Dendritic cell treated with granulocyte-macrophage colony-stimulating factor and Interleukin-4, amounts not matched to agents 40 ng/mL and 50 ng/mL, for 4 days (primary cell): Measurements from ENCODE around the gene TGOLN2.

Source experiments
- H3K27ac Mint-ChIP-seq: one replicate; pipeline ENCODE4 v1.8.0; 2022; ENCODE audit warnings: mild to moderate bottlenecking, mixed read lengths
- H3K27me3 Mint-ChIP-seq: one replicate; pipeline ENCODE4 v1.8.0; 2022; ENCODE audit warnings: mild to moderate bottlenecking, mixed read lengths
- H3K36me3 Mint-ChIP-seq: one replicate; pipeline ENCODE4 v1.8.0; 2022; ENCODE audit warnings: low read depth, mixed read lengths
- H3K4me1 Mint-ChIP-seq: one replicate; pipeline ENCODE4 v1.8.0; 2022; ENCODE audit warnings: low read depth, mixed read lengths
- H3K4me3 Mint-ChIP-seq: one replicate; pipeline ENCODE4 v1.8.0; 2022; ENCODE audit warnings: mild to moderate bottlenecking, moderate library complexity, mixed read lengths
- H3K9me3 Mint-ChIP-seq: one replicate; pipeline ENCODE4 v1.8.0; 2022; ENCODE audit warnings: mixed read lengths
- intact Hi-C: fragments of 100-400 bp; cut with micrococcal nuclease; formaldehyde crosslinking; loops from one replicate; pipeline ENCODE4 v1.15.0; 2022

TGOLN2 gene

DNA sequence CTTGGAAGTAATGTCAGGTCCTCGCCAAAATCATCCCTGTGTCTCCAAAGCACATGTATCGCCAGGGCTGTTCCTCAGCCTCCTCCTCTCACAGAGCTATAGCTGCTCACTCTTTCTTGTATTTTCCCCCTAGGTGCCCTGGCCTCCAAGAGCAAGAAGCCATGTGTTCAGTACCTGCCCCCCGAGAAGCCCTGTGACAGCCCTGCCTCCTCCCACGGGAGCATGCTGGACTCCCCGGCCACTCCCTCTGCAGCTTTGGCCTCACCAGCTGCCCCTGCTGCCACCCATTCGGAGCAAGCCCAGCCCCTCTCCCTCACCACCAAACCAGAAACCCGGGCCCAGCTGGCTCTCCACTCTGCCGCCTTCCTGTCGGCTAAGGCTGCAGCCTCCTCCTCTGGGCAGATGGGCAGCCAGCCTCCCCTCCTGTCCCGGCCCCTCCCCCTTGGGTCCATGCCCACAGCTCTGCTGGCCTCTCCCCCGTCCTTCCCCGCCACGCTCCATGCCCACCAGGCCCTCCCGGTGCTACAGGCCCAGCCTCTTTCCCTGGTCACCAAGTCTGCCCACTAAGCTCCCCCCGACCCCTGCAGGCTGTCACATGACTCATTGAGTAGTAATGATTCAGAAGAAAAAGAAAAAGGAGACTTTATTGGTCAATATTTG is 18.8 kb downstream of the TGOLN2 start:
- intact Hi-C loops = no loop called here
- peaks cover 34% of the 10 kb centered on the region for H3K4me1 Mint-ChIP-seq

DNA sequence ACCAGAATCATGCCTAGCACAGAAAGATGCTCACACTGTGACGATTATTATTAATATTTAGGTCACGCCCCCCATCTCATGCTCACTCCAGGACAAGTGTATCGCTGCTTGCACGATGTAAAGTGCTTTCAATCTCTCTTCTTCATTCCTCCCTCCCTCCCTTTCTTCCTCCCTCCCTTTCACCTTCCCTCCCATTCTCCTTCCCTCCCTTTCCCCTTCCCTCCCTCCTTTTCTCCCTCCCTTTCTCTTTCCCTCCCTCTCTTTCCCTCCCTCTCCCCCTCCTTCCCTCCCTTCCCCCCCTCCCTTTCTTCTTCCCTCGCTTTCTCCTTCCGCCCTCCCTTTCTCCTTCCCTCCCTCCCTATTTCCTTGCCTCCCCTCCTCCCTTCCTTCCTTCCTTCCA is 19.6 kb downstream of the TGOLN2 start:
- Mint-ChIP-seq H3K27me3 (peaks cover 18% of the 10 kb centered on the region), H3K27ac (no peak overlapping the region), H3K4me3 (no peak overlapping the region), H3K36me3 (peaks cover 12% of the 10 kb centered on the region), H3K9me3 (no peaks in the 10 kb centered on the region), H3K4me1 (peaks cover 34% of the 10 kb centered on the region)
- intact Hi-C loops = no loop called here

More for the DNA sequence above, 18.8 kb downstream of the TGOLN2 start:
- Mint-ChIP-seq H3K4me3 (no peak overlapping the region), H3K27me3 (peaks cover 16% of the 10 kb centered on the region), H3K36me3 (peaks cover 20% of the 10 kb centered on the region), H3K27ac (peak overlapping the region; percentile 26), H3K9me3 (no peaks in the 10 kb centered on the region)

DNA sequence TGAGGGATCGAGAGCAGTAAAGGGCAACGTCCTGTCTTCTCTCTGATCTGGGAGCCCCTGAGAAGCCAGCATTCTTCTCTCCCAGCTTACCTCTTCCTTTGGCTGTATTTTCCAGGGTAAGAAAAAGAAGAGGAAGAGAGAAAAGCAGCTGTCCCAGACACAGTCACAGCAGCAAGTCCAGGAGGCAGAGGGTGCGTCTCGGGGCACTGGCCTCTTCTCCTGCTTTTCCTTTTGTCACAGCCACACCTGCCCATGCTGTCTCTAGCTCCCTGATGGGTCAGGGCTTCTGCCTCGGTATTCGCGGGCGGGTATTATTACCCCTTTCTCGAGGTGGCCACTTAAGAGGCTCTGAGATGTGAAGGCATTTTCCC is 20.3 kb downstream of the TGOLN2 start:
- intact Hi-C loops = no loop called here
- Mint-ChIP-seq H3K4me3 (peak overlapping the region; percentile 41), H3K4me1 (peaks cover 34% of the 10 kb centered on the region), H3K27ac (peak overlapping the region; percentile 77), H3K36me3 (peaks cover 12% of the 10 kb centered on the region), H3K9me3 (no peaks in the 10 kb centered on the region), H3K27me3 (peaks cover 20% of the 10 kb centered on the region)

DNA sequence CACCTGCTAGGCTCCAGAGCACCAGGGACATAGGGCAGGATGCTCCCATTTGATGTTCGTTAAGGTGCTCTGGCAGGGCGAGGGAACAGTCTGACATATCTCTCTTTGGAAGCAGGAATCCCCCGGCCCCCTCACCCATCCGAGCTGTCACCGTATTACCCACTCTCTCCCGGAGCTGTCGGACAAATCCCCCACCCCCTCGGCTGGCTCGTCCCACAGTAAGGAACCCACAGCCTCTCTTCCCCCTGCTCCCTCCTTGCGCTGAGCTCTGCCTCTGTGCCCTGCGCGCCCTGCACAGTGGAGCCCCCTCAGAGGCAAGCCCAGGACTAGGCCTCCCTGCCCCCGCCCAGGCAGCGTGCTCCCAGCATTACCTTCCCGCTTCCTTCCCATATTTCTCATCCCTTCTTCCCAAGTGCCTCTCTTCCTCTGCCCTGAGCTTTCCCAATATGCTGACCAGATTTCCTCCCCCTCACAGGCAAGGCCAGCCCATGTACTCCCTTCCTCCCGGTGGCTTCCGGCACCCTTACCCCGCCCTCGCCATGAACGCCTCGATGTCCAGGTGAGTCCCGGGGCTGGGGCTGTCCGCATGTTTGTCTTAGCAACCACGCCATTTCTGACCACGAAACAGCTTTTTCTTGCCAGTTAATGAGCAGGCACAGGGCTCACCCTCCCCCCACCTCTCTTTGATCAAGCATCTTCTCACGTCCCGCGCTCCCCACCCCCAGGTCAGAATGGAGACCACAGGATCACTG is 23.8 kb downstream of the TGOLN2 start:
- intact Hi-C loops = no loop called here
- Mint-ChIP-seq H3K4me3 (no peak overlapping the region), H3K36me3 (no peaks in the 10 kb centered on the region), H3K9me3 (no peaks in the 10 kb centered on the region), H3K4me1 (peaks cover 19% of the 10 kb centered on the region), H3K27ac (no peak overlapping the region), H3K27me3 (peaks cover 20% of the 10 kb centered on the region)

DNA sequence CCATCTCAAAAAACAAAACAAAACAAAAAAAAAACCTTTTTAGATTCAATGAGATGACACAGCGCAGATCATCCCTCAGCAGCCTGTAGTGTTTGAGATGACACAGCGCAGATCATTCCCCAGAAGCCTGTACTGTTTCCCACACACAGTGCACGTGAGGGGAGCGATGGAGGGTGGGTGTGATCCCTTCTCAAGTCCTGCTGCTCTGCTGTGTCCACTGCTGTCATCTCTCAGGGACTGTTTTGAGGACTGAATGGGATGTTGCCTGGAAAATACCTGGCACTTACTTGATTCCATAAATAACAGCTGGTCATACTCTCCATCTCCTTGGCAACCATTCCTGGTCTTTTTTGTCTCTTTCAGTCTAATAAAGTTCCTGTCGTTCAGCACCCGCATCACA is 25.7 kb downstream of the TGOLN2 start:
- Mint-ChIP-seq H3K9me3 (no peaks in the 10 kb centered on the region), H3K36me3 (no peaks in the 10 kb centered on the region), H3K4me3 (no peak overlapping the region), H3K27me3 (peaks cover 25% of the 10 kb centered on the region), H3K27ac (no peak overlapping the region), H3K4me1 (peaks cover 6% of the 10 kb centered on the region)
- intact Hi-C loops = no loop called here

DNA sequence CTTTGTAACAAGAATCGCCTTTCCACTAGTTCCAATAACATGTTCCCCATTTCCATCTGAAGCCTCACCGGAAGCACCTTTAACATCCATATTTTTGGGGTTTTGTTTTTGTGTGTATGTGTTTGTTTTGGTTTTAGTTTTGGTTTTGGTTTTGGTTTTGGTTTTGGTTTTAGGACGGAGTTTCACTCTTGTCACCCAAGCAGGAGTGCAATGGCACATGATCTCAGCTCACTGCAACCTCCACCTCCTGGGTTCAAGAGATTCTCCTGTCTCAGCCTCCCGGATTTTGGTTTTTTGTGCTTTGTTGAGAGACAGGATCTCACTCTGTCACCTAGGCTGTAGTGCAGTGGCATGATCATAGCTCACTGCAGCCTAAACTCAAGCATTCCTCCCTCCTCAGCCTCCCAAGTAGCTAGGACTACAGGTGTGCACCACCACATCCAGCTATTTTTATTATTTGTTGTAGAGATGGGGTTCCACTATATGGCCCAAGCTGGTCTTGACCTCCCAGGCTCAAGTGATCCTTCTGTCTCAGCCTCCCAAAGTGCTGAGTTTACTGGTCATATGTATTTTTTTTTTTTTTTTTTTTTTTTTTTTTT is 36.3 kb downstream of the TGOLN2 start:
- H3K9me3 Mint-ChIP-seq = no peaks in the 10 kb centered on the region
- H3K4me1 Mint-ChIP-seq = peaks cover 11% of the 10 kb centered on the region
- peak overlapping the region; percentile 62 for H3K27ac Mint-ChIP-seq
- intact Hi-C loops = loop anchor here (10.0 kb wide), 1 partner anchor 1267 kb away; no protein-coding TSS in a partner anchor
- peak overlapping the region; percentile 47 for H3K4me3 Mint-ChIP-seq
- no peaks in the 10 kb centered on the region for H3K36me3 Mint-ChIP-seq
- H3K27me3 Mint-ChIP-seq = peaks cover 5% of the 10 kb centered on the region

DNA sequence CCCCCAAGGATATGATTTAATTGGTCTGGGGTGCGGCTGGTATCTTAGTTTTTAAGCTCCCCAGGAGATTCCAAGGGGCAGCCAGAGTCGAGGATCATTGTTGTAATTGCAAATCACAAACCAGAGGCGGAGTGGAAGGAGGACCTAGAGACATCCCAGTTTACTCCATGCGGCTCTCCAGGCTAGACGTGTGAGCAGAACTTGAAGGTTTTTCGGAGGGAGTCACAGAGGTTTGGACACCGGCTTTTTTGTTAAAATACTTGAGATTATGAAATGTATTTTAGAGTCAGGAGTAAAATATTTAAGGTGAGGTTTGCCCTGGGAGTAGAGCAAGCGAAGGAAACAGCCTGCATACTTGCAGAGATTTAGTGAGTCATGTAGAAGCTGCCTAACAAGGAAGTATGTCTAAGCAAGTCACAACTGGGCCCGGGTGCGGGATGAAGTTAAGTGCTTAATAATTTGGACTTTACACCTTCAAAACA is 39.5 kb downstream of the TGOLN2 start:
- H3K27ac Mint-ChIP-seq = no peak overlapping the region
- peaks cover 11% of the 10 kb centered on the region for H3K4me1 Mint-ChIP-seq
- peaks cover 1% of the 10 kb centered on the region for H3K27me3 Mint-ChIP-seq
- no peaks in the 10 kb centered on the region for H3K9me3 Mint-ChIP-seq
- intact Hi-C loops = loop anchor here (5.0 kb wide), 1 partner anchor 156 kb away; the partner anchor contains the start of gene TCF7L1
- H3K36me3 Mint-ChIP-seq = no peaks in the 10 kb centered on the region
- H3K4me3 Mint-ChIP-seq = no peak overlapping the region

DNA sequence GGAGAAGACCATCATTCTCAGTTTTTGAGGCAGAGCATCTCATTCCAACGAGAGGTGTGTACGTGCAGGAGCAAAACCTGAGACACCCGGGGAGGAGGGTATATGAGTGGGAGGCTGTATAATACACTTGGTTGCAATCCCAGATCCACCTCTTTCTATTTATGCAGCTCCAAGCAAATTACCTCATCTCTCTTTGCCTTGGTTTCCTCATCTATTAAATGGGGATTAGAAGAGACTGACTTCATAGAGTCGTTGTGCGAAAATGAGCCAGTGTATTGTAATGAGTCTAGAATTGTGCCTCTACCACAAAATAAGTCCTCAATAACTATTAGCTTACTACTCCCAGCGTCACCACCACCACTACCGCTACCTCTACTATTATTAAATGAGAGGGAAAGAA is 40.1 kb downstream of the TGOLN2 start:
- H3K27me3 Mint-ChIP-seq = no peaks in the 10 kb centered on the region
- intact Hi-C loops = loop anchor here (5.0 kb wide), 1 partner anchor 155 kb away; the partner anchor contains the start of gene TCF7L1
- no peaks in the 10 kb centered on the region for H3K9me3 Mint-ChIP-seq
- H3K4me3 Mint-ChIP-seq = no peak overlapping the region
- H3K36me3 Mint-ChIP-seq = no peaks in the 10 kb centered on the region
- peaks cover 11% of the 10 kb centered on the region for H3K4me1 Mint-ChIP-seq
- H3K27ac Mint-ChIP-seq = no peak overlapping the region

DNA sequence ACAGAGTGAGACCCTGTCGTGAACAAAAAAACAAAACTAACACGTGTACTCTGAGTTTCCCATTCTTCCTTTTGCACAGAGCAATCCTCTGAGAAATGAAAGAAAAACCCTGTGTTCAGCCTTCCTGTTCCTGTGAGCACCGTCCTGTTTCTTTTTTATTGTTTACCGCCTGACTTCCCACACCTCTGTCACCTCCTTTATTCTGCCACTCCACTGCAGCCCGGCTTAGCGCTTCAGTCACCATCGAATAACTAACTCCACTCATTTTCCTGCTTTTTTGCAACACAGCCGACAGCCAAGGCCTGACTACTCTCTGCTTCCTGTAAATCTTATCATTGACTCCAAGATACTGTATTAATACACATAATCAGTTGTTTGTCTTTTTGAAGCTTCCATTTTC is 40.9 kb downstream of the TGOLN2 start:
- Mint-ChIP-seq H3K4me1 (peaks cover 11% of the 10 kb centered on the region), H3K27ac (no peak overlapping the region), H3K4me3 (no peak overlapping the region), H3K27me3 (no peaks in the 10 kb centered on the region), H3K36me3 (no peaks in the 10 kb centered on the region), H3K9me3 (no peaks in the 10 kb centered on the region)
- intact Hi-C loops = loop anchor here (5.0 kb wide), 1 partner anchor 155 kb away; the partner anchor contains the start of gene TCF7L1

DNA sequence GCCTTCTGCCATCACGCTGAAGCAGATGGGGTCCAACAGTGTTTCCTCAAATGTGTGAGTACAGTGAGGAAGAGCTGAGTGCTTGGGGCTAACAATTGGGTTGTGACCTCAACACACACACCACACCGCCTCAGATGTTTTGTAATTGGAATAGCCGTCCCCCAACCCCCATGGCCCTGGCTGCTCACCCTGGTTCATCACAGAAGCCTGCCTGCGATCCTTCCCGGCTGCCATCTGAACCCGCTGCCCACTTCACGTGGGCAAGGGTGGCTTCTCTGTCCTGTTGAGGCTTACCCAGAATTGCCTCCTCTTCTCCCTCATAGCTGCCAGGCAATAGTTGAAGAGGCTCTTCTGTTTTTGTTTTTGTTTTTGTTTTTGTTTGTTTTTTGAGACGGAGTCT is 44.1 kb downstream of the TGOLN2 start:
- H3K36me3 Mint-ChIP-seq = no peaks in the 10 kb centered on the region
- no peaks in the 10 kb centered on the region for H3K9me3 Mint-ChIP-seq
- no peaks in the 10 kb centered on the region for H3K4me1 Mint-ChIP-seq
- no peak overlapping the region for H3K27ac Mint-ChIP-seq
- H3K4me3 Mint-ChIP-seq = no peak overlapping the region
- H3K27me3 Mint-ChIP-seq = peaks cover 3% of the 10 kb centered on the region
- intact Hi-C loops = no loop called here

DNA sequence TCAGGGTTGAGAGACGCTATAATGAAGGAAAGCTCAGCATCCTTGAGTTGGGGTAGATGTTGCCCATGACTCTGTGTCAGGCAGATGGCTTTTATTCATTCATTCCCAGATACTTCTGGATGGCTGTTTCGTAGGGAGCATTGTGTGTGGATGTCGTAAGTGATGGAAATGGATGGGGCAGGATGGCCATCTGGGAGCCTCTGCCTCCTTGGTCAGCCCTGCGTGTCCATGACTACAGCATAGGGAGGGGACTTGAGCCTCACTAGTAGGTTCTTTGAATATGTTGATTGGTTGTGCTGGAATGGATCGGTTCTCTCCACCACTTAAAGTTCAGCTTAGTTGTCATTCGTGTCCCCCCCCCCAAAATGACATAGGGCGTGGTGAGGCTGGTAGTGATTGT is 44.9 kb downstream of the TGOLN2 start:
- Mint-ChIP-seq H3K9me3 (no peaks in the 10 kb centered on the region), H3K4me3 (no peak overlapping the region), H3K27ac (no peak overlapping the region), H3K4me1 (no peaks in the 10 kb centered on the region), H3K36me3 (no peaks in the 10 kb centered on the region), H3K27me3 (peaks cover 5% of the 10 kb centered on the region)
- intact Hi-C loops = no loop called here

DNA sequence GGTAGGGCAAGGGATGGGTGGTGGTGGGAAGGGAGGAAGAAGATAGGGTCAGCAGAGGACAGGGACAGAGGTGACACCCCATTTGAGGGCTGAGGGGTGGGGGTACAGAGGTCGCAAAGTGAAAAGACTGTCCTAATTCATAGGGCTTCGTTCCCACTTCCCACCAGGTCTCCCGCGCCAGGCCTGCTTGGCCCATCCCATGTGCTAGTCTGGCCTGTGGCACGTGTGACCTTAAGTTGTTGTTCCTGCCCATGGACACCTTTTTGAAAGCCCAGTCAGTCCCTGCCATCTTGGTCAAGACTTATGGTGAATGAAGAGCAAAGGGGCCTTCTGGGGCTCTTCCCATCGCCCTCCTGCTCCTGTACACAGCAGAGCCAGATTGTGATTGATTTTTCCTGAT is 46.2 kb downstream of the TGOLN2 start:
- no peaks in the 10 kb centered on the region for H3K4me1 Mint-ChIP-seq
- no peaks in the 10 kb centered on the region for H3K36me3 Mint-ChIP-seq
- no peaks in the 10 kb centered on the region for H3K9me3 Mint-ChIP-seq
- no peak overlapping the region for H3K4me3 Mint-ChIP-seq
- peaks cover 12% of the 10 kb centered on the region for H3K27me3 Mint-ChIP-seq
- no peak overlapping the region for H3K27ac Mint-ChIP-seq
- intact Hi-C loops = no loop called here

DNA sequence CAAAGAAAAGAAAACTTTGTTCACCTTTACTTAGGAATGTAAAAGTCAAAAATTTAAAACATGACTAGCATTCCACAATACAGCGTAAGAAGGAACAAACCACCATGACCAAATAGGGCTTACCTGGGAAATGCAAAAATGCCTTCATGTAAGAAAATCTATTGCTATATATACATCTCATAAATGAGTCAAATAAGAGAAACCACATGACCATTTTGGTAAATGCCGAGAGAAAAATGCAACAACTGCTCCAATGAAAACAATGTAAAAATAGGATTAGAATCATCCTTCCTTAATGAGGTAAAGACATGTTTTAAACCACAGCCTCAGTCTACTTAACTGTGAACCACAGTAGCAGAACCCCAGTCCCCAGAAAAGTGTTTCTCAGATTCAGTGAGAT is 49.4 kb downstream of the TGOLN2 start:
- no peaks in the 10 kb centered on the region for H3K9me3 Mint-ChIP-seq
- intact Hi-C loops = no loop called here
- no peaks in the 10 kb centered on the region for H3K36me3 Mint-ChIP-seq
- H3K4me3 Mint-ChIP-seq = no peak overlapping the region
- H3K27me3 Mint-ChIP-seq = peaks cover 13% of the 10 kb centered on the region
- no peak overlapping the region for H3K27ac Mint-ChIP-seq
- H3K4me1 Mint-ChIP-seq = no peaks in the 10 kb centered on the region
